AG09309 (cell line): ENCODE measurements around the gene LIMA1.
"Not testable (repeated sequence)": the region's sequence is repeated elsewhere in the genome, so short reads cannot be mapped to it uniquely, and the experiment has no call there.

Experiments used
- DNase-seq: peaks from one replicate; pipeline ENCODE4 v3.0.0-alpha.2; 2010; ENCODE audit warnings: low read depth
- H3K4me3 ChIP-seq: 2 replicates; pipeline ENCODE4 v1.5.1; 2011; ENCODE audit warnings: mild to moderate bottlenecking, low read depth, low read length, moderate library complexity; ENCODE audit not compliant: control insufficient read depth
- TF ChIP-seq, protein P1 (sequence below): IDR thresholded peaks from 2 replicates; pipeline ENCODE4 v1.5.1; 2011; ENCODE audit warnings: mild to moderate bottlenecking, low read depth, low read length, inconsistent platforms; ENCODE audit not compliant: insufficient read depth, control insufficient read depth; ENCODE audit errors: missing control alignments

The LIMA1 gene

DNA sequence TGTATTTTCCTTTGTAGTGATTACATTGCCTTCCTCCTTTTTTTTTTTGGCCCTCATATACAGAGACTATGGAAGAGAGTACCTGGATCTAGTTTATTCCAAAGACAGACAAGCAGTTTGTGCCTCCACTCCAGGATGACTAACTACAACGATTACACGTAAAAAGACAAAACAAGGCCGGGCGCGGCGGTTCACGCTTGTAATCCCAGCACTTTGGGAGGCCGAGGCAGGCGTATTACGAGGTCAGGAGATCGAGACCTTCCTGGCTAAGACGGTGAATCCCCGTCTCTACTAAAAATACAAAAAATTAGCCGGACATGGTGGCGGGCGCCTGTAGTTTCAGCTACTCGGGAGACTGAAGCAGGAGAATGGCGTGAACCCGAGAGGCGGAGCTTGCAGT, 118.4 kb downstream of the LIMA1 start:
- DNase-seq = no peak
- TF ChIP-seq, protein P1, sequence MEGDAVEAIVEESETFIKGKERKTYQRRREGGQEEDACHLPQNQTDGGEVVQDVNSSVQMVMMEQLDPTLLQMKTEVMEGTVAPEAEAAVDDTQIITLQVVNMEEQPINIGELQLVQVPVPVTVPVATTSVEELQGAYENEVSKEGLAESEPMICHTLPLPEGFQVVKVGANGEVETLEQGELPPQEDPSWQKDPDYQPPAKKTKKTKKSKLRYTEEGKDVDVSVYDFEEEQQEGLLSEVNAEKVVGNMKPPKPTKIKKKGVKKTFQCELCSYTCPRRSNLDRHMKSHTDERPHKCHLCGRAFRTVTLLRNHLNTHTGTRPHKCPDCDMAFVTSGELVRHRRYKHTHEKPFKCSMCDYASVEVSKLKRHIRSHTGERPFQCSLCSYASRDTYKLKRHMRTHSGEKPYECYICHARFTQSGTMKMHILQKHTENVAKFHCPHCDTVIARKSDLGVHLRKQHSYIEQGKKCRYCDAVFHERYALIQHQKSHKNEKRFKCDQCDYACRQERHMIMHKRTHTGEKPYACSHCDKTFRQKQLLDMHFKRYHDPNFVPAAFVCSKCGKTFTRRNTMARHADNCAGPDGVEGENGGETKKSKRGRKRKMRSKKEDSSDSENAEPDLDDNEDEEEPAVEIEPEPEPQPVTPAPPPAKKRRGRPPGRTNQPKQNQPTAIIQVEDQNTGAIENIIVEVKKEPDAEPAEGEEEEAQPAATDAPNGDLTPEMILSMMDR = no peak
- no peak overlapping the region for H3K4me3 ChIP-seq

DNA sequence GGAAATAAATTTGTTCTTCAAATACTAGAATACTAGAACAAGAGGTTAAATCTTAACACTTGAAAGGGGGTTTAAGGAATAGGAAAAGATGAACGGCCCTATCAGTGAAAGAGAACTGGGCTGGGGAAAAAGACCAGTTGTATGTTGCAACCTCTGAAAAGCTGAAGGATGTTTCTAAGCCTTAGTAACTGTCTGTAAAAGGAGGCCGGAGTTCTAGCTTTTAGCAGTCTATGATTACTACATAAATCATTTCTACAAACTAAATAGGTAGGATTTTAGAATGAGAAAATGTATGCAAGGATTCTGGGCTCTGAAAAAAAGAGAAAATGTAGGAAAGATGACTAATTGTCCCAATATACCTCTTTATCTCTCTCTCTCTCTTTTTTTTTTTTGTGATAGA, 121.1 kb downstream of the LIMA1 start:
- H3K4me3 ChIP-seq = no peak overlapping the region
- TF ChIP-seq, protein P1 = no peak
- no peak for DNase-seq

DNA sequence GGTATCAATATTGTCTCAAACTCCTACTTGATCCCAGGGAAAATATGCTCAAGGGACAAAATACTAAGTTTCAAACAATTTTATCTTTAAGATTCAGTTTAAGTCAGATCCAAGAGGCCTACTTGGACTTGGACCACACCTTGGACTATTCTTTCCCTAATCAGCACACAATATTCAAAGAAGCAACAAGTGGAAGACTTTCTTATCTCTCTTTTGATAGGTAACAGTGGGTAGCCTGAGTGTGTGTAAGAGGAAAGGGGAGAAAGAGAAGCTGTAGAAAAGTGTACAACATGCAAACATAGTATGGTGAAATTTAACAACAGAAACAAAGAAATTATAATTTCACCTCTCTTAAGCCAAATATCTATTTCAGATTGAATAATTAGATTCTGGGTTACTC, 122.7 kb downstream of the LIMA1 start:
- DNase-seq = no peak
- H3K4me3 ChIP-seq = no peak overlapping the region
- TF ChIP-seq, protein P1 = no peak

DNA sequence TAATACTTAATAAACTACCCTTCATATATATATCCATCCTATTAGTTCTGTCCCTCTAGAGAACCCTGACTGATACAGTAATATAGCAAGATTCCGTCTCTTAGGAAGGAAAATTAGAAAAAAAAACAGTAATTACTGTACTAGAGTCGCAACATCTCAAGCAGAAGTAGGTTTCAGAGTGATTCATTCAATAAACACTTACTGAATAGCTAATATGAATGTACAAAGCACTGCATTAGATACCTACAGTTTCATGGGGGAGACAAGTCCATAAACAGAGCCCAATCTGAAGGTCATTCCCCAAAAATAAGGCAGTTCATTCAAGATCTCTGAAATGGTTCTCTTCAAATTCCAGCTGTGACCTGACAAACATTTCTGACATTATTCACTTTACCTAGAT, 126.1 kb downstream of the LIMA1 start:
- TF ChIP-seq, protein P1 = no peak
- no peak overlapping the region for H3K4me3 ChIP-seq
- DNase-seq = no peak

DNA sequence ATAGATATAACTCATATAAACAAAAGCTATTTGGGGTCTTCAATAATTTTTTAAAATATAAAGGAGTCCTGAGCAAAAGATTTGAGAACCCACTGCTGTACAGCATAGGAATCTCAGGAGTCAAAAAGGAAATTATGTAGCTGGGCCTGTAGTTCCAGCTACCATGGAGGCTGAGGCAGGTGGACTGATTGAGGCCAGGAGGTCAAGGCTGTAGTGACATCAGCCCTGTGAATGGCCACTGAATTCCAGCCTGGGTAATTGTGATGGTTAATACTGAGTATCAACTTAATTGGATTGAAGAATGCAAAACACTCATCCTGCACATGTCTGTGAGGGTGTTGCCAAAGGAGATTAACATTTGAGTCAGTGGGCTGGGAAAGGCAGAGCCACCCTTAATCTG, 126.7 kb downstream of the LIMA1 start:
- TF ChIP-seq, protein P1 = no peak
- H3K4me3 ChIP-seq = no peak overlapping the region
- no peak for DNase-seq

DNA sequence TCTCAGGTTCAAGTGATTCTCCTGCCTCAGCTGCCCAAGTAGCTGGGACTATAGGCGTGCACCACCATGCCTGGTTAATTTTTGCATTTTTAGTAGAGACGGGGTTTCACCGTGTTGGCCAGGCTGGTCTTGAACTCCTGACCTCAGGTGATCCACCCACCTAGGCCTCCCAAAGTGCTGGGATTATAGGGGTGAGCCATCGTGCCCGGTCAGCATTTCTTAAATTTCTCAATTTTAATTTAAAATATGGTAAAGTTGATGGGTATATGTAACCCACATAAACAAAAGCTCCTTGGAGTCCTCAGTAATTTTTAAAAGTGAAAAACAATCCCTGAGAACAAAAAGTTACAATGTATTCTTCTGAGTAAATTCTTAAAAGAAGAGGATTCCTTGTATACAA, 128.4 kb downstream of the LIMA1 start:
- not testable (repeated sequence) for DNase-seq

DNA sequence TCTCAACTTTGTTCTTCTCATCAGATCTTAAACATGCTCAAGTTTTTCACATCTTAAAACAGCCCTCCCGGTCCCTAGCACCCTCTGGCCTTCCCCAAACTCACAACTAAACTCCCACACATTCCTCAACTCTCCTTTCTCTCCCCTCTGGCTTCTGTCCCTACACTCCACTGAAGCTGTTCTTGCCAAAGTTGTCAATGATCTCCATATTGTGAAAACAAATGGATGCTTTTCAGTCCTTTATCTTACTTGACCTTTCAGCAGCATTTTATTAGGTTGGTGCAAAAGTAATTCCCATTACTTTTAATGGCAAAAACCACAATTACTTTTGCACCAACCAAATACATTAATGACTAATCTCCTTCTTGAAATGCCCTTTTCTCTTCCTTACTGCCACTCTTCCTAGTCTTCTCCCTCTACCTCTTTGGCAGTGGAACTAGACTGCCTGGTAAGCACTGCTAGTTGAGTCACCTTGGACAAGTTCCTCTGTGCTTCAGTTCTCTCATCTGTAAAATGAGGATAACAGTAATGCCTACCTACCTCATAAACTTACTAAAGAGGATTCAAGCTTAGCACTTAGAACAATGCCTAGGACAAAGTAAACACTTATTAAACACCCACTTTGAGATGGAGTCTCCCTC, 132.2 kb downstream of the LIMA1 start:
- no peak overlapping the region for H3K4me3 ChIP-seq
- TF ChIP-seq, protein P1 = no peak
- DNase-seq = no peak

More for the DNA sequence above, 128.4 kb downstream of the LIMA1 start:
- H3K4me3 ChIP-seq = not testable (repeated sequence)
